Spleen (tissue), 11 donors: ENCODE results near the gene JAK2. TPM values are rescaled to one million over a fixed set of nuclear protein-coding genes. Genes with fewer than 3 reads are reported as not detected.

Experiments used
- DNase-seq: peaks from one replicate; pipeline ENCODE4 v3.0.0-alpha.2; 2020
- H3K27ac ChIP-seq, 8 donors: fragments of 200-600 bp; sonication (generic) in 7 of 8; 1 replicate in 4 of 8; 2 replicates in 4 of 8; pipeline versions ENCODE4 v1.5.0 to v1.8.0; 2016 to 2021; ENCODE audit warnings: inconsistent platforms in 4 of 8, mild to moderate bottlenecking in 4 of 8, moderate library complexity in 1 of 8
- H3K27me3 ChIP-seq, 7 donors: fragments of 200-600 bp; sonication (generic) in 6 of 7; replicated peaks in 1 of 7; 1 replicate in 4 of 7; 2 replicates in 3 of 7; pipeline versions ENCODE4 v1.5.0 to v1.8.0; 2016 to 2021; ENCODE audit warnings: inconsistent platforms in 3 of 7, mild to moderate bottlenecking in 1 of 7
- H3K36me3 ChIP-seq, 6 donors: fragments of 200-600 bp; sonication (generic) in 5 of 6; 1 replicate in 4 of 6; 2 replicates in 2 of 6; pipeline versions ENCODE4 v1.5.0 to v1.8.0; 2016 to 2021; ENCODE audit warnings: inconsistent platforms in 2 of 6
- H3K4me1 ChIP-seq, 6 donors: fragments of 200-600 bp; sonication (generic) in 5 of 6; 1 replicate in 3 of 6; 2 replicates in 3 of 6; pipeline versions ENCODE4 v1.5.0 to v1.8.0; 2016 to 2021; ENCODE audit warnings: inconsistent platforms in 3 of 6
- H3K4me3 ChIP-seq, 8 donors: fragments of 200-600 bp; sonication (generic) in 7 of 8; 1 replicate in 4 of 8; 2 replicates in 4 of 8; pipeline versions ENCODE4 v1.5.0 to v1.8.0; 2016 to 2021; ENCODE audit warnings: inconsistent platforms in 4 of 8, mild to moderate bottlenecking in 4 of 8, moderate library complexity in 2 of 8
- H3K9me3 ChIP-seq, 8 donors: fragments of 200-600 bp; sonication (generic) in 7 of 8; 1 replicate in 4 of 8; 2 replicates in 4 of 8; pipeline versions ENCODE4 v1.5.0 to v1.8.0; 2016 to 2021; ENCODE audit warnings: inconsistent platforms in 4 of 8
- CTCF ChIP-seq, 11 experiments: fragments of 200-600 bp in 7 of 11; fragments of 450-650 bp in 4 of 11; sonication (generic) in 4 of 11; IDR thresholded peaks in 8 of 11; conservative IDR thresholded peaks in 3 of 11; 1 replicate in 7 of 11; 2 replicates in 4 of 11; pipeline versions ENCODE4 v1.4.0 to v1.8.0; 2016 to 2021; ENCODE audit warnings: antibody characterized with exemption in 11 of 11, inconsistent platforms in 4 of 11, mild to moderate bottlenecking in 1 of 11
- POLR2A ChIP-seq, 3 donors: fragments of 450-650 bp; IDR thresholded peaks; one replicate each; pipeline ENCODE4 v1.5.1; 2017; ENCODE audit warnings: antibody characterized with exemption in 3 of 3, mild to moderate bottlenecking in 1 of 3
- POLR2AphosphoS5 ChIP-seq, 3 donors: sonication (generic); formaldehyde crosslinking; IDR thresholded peaks; one replicate each; pipeline ENCODE4 v1.5.1; 2017; ENCODE audit warnings: antibody characterized with exemption in 3 of 3
- WGBS, 5 donors: extraction: QIAGEN DNeasy Blood & Tissue Kit in 3 of 5; methylation state at CpG; one replicate each; pipeline versions ENCODE4 v1.1.5 to v1.1.7; 2013 to 2018; 5-methylcytosine and 5-hydroxymethylcytosine counted together
- intact Hi-C: fragments of 100-400 bp; cut with DNase I; formaldehyde crosslinking; loops from one replicate; pipeline ENCODE4 v1.15.0; 2023; ENCODE audit warnings: low total_unique reads
- polyA plus RNA-seq, 3 donors: library from polyadenylated mRNA; stranded (reverse); fragments of 200-250 nt; gene quantifications; one replicate each; pipeline ENCODE4 v1.2.1, GENCODE V29; 2013
- total RNA-seq, 7 donors: library from RNA; depleted of rRNA in 3 of 7; stranded (reverse); fragments of >200 nt in 3 of 7; fragmentation: NEBNext Ultra II Directional in 4 of 7; extraction: Animal tissue kit (Norgen Biotek cat#: 25700) in 4 of 7; gene quantifications; one replicate each; pipeline versions ENCODE4 v1.1.0 to v1.2.1, GENCODE V29; 2016 to 2021
- donor health status: healthy with polysubstance abuse.
- donor health status: DM: no; HTN: no; CAD: no; lungs with moderate emphysema.
- donor health status: DM: no; HTN: no; CAD: no.
- donor health status: Bipolar disorder and iron deficiency.
- donor health status: healthy.
- donor health status: DM: no; HTN: no; CAD: no.
- donor health status: DM: yes; HTN: yes; CAD: no.

Gene JAK2
- total and polyA plus RNA-seq, 10 donors, result 7.1 to 61.2 (median 45.8) TPM

- 1 to 5% (median 2%) methylated on average over 3 of the region's 3 CpGs for WGBS, 5 donors
- Histone ChIP-seq H3K9me3 (no peaks in the 10 kb centered on the region), H3K4me3 (peak overlapping the region; percentile 66 to 87 (median 78)), H3K27ac (peak overlapping the region; percentile 96 to 99 (median 98)), H3K27me3 (no peaks in the 10 kb centered on the region), H3K36me3 (peaks cover 0 to 29% (median 0%) of the 10 kb centered on the region in 6 donors), H3K4me1 (peaks cover 32 to 81% (median 64%) of the 10 kb centered on the region in 6 donors)
- DNase-seq, result no peak
- no peak for TF ChIP-seq CTCF (IDR thresholded peaks at IDR 0.05 in 8 of 11, conservative IDR thresholded peaks at IDR 0.05 in 3 of 11)
- no peak for TF ChIP-seq POLR2AphosphoS5 (IDR thresholded peaks at IDR 0.05)
- no peak for TF ChIP-seq POLR2A (IDR thresholded peaks at IDR 0.05)
- intact Hi-C loops, result loop anchor here (5.0 to 10.0 kb wide), 3 partner anchors 51 to 321 kb away; partner anchors contain the start of genes PLPP6 and SPATA6L
These were observed 1.2 kb downstream of the JAK2 start for GRCh38 chr9:4986296-4986695.

- peaks cover 32 to 86% (median 65%) of the 10 kb centered on the region in 6 donors for H3K4me1 ChIP-seq
- no peak for DNase-seq
- peak overlapping the region in 4 of 8 donors; percentile 97 to 98 (median 98) for H3K27ac ChIP-seq
- no peaks in the 10 kb centered on the region for H3K27me3 ChIP-seq
- H3K36me3 ChIP-seq, result peaks cover 0 to 33% (median 2%) of the 10 kb centered on the region in 6 donors
- intact Hi-C loops, result loop anchor here (5.0 to 10.0 kb wide), 3 partner anchors 52 to 322 kb away; partner anchors contain the start of genes PLPP6 and SPATA6L
- WGBS, 5 donors, result 58 to 77% (median 64%) methylated on average over 4 of the region's 4 CpGs
- no peaks in the 10 kb centered on the region for H3K9me3 ChIP-seq
- no peak for TF ChIP-seq POLR2A (IDR thresholded peaks at IDR 0.05)
- TF ChIP-seq POLR2AphosphoS5 (IDR thresholded peaks at IDR 0.05), result no peak
- no peak for TF ChIP-seq CTCF (IDR thresholded peaks at IDR 0.05 in 8 of 11, conservative IDR thresholded peaks at IDR 0.05 in 3 of 11)
- peak overlapping the region; percentile 66 to 87 (median 78) for H3K4me3 ChIP-seq
These were observed 1.7 kb downstream of the JAK2 start for GRCh38 chr9:4986783-4987182.

- DNase-seq, result no peak
- WGBS, 5 donors, result 8 to 16% (median 14%) methylated on average over 2 of the region's 2 CpGs
- intact Hi-C loops, result loop anchor here (5.0 to 10.0 kb wide), 3 partner anchors 53 to 323 kb away; partner anchors contain the start of genes PLPP6 and SPATA6L
- TF ChIP-seq POLR2AphosphoS5 (IDR thresholded peaks at IDR 0.05) (no peak), CTCF (IDR thresholded peaks at IDR 0.05 in 8 of 11, conservative IDR thresholded peaks at IDR 0.05 in 3 of 11) (peak; percentile 31 to 87 (median 79))
- Histone ChIP-seq H3K27me3 (no peaks in the 10 kb centered on the region), H3K4me3 (peak overlapping the region in 4 of 8 donors; percentile 66 to 83 (median 72)), H3K36me3 (peaks cover 0 to 46% (median 13%) of the 10 kb centered on the region in 6 donors), H3K27ac (peak overlapping the region in 6 of 8 donors; percentile 5 to 98 (median 73)), H3K4me1 (peaks cover 31 to 87% (median 57%) of the 10 kb centered on the region in 6 donors), H3K9me3 (peaks cover 0 to 11% (median 7%) of the 10 kb centered on the region in 8 donors)
These were observed 2.9 kb downstream of the JAK2 start for GRCh38 chr9:4987961-4988421.

GRCh38 chr9:4992872-4993271 lies 7.8 kb downstream of the JAK2 start:
- Histone ChIP-seq H3K4me3 (no peak overlapping the region), H3K36me3 (peaks cover 0 to 70% (median 21%) of the 10 kb centered on the region in 6 donors), H3K9me3 (peaks cover 0 to 14% (median 8%) of the 10 kb centered on the region in 8 donors), H3K27me3 (no peaks in the 10 kb centered on the region), H3K4me1 (peaks cover 12 to 94% (median 28%) of the 10 kb centered on the region in 6 donors), H3K27ac (no peak overlapping the region)
- WGBS, 5 donors, result 80 to 96% (median 89%) methylated on average over 1 of the region's 1 CpG
- TF ChIP-seq POLR2A (IDR thresholded peaks at IDR 0.05) (no peak), CTCF (IDR thresholded peaks at IDR 0.05 in 8 of 11, conservative IDR thresholded peaks at IDR 0.05 in 3 of 11) (no peak), POLR2AphosphoS5 (IDR thresholded peaks at IDR 0.05) (no peak)
- intact Hi-C loops, result no loop called here
- DNase-seq, result no peak
